ENCODE data around the gene OTULINL. TPM values are rescaled to one million over a fixed set of nuclear protein-coding genes. Genes with fewer than 3 reads are reported as not detected.

OTULINL gene
- total and polyA plus RNA-seq, 2 experiments from 2014 or later: 0.27 to 0.95 TPM

DNA sequence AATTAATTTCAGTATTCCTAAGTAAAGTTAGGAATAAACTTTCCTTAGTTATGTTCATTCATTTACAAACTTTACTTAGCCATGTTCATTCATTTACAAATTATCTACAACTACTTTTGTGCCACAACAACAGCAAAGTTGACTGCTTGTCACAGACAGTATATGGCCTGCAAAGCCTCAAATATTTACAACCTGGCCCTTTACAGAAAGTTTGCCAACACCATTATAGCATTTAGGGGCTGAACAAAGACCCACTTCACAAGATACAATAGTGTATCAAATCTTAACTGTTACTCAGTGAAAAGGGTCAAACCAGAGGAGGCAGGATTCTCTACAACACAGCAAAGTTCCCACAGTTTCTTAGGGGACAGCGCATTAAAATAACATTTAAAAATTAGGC, 9.7 kb upstream of the OTULINL start:
- H3K4me1 ChIP-seq (ENCODE audit: low read depth): no peaks in the 10 kb centered on the region
- no peak overlapping the region for H3K4me3 ChIP-seq
- H3K27me3 ChIP-seq: no peaks in the 10 kb centered on the region
- DNase-seq (ENCODE audit: low read depth in 1 of 2, low spot score in 1 of 2): no peak
- TF ChIP-seq CTCF (IDR thresholded peaks at IDR 0.05; ENCODE audit: low read depth, low read length): no peak
- H3K27ac ChIP-seq: no peak overlapping the region
- H3K36me3 ChIP-seq: no peaks in the 10 kb centered on the region
- no peaks in the 10 kb centered on the region for H3K9me3 ChIP-seq (ENCODE audit: low read depth)

- no peak overlapping the region for H3K27ac ChIP-seq
- H3K36me3 ChIP-seq: no peaks in the 10 kb centered on the region
- DNase-seq (ENCODE audit: low read depth in 1 of 2, low spot score in 1 of 2): no peak
- no peaks in the 10 kb centered on the region for H3K27me3 ChIP-seq
- no peak for TF ChIP-seq CTCF (IDR thresholded peaks at IDR 0.05; ENCODE audit: low read depth, low read length)
- H3K4me1 ChIP-seq (ENCODE audit: low read depth): no peaks in the 10 kb centered on the region
- H3K9me3 ChIP-seq (ENCODE audit: low read depth): no peaks in the 10 kb centered on the region
- H3K4me3 ChIP-seq: no peak overlapping the region
Measured at GRCh38 chr5:14572385-14572784, 9.2 kb upstream of the OTULINL start.

DNA sequence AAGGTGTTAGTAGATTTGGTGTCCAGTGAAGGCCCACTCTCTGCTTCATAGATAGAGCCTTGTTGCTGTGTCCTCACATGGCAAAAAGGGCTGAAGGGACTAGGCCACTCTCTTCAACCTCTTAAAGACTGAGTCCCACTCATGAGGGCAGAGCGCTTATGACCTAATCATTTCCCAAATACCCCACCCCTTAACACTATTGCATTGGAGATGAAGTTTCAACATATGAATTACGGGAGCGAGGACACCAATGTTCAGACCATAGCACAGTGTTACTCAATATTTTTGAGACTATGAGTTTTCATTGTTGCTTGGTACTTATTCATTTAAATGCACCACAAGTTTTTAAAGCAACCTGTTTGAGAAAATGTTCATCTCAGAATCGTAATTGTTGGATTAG, 8.8 kb upstream of the OTULINL start:
- H3K9me3 ChIP-seq (ENCODE audit: low read depth): no peaks in the 10 kb centered on the region
- H3K4me1 ChIP-seq (ENCODE audit: low read depth): no peaks in the 10 kb centered on the region
- no peak for DNase-seq (ENCODE audit: low read depth in 1 of 2, low spot score in 1 of 2)
- TF ChIP-seq CTCF (IDR thresholded peaks at IDR 0.05; ENCODE audit: low read depth, low read length): no peak
- no peaks in the 10 kb centered on the region for H3K36me3 ChIP-seq
- H3K4me3 ChIP-seq: no peak overlapping the region
- H3K27ac ChIP-seq: no peak overlapping the region
- no peaks in the 10 kb centered on the region for H3K27me3 ChIP-seq

GRCh38 chr5:14574096-14574495, 7.5 kb upstream of the OTULINL start:
- H3K9me3 ChIP-seq (ENCODE audit: low read depth): no peaks in the 10 kb centered on the region
- DNase-seq (ENCODE audit: low read depth in 1 of 2, low spot score in 1 of 2): no peak
- H3K4me1 ChIP-seq (ENCODE audit: low read depth): no peaks in the 10 kb centered on the region
- no peaks in the 10 kb centered on the region for H3K36me3 ChIP-seq
- H3K4me3 ChIP-seq: no peak overlapping the region
- no peak overlapping the region for H3K27ac ChIP-seq
- TF ChIP-seq CTCF (IDR thresholded peaks at IDR 0.05; ENCODE audit: low read depth, low read length): no peak
- H3K27me3 ChIP-seq: peaks cover 6% of the 10 kb centered on the region

DNA sequence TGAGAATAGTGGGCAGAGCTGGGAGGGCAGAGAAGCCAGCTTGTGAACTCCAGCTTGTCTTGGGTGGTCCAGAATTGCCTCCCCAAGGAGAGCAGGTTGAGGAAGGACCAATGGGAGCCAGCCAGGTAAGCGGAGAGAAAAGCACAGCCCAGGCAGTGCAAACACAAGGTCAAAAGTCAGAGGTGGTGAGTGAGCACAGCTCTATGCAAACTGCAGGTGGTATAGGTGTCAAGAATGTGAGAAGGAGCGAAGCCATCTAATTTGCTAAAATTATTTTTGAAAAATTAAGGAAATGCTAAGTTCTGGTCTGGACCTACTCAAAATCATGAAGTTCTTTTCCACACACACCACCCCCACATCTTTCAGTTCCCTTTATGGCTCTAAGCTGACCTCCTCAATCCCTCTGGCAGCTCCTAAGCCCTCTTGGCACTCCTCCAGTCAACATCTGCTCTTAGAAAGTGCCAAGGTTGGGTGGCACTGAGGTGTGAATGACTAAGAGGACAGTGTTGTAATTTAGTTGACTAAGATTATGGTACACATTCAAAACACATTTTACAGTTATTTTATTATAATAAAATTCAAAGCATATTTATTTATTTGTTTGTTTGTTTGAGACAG, 6.6 kb upstream of the OTULINL start:
- Histone ChIP-seq H3K27ac (no peak overlapping the region), H3K9me3 (ENCODE audit: low read depth) (no peaks in the 10 kb centered on the region), H3K4me3 (no peak overlapping the region), H3K4me1 (ENCODE audit: low read depth) (no peaks in the 10 kb centered on the region), H3K27me3 (peaks cover 15% of the 10 kb centered on the region), H3K36me3 (no peaks in the 10 kb centered on the region)
- no peak for DNase-seq (ENCODE audit: low read depth in 1 of 2, low spot score in 1 of 2)
- TF ChIP-seq CTCF (IDR thresholded peaks at IDR 0.05; ENCODE audit: low read depth, low read length): no peak

All from cardiac muscle cell (in vitro differentiated cells and primary cell).